PC-3 (cell line): ENCODE data around the gene FAM184A. TPM values are rescaled to one million over a fixed set of nuclear protein-coding genes. Genes with fewer than 3 reads are reported as not detected.

ENCODE experiments used
- ATAC-seq: fragments of 200-7000 bp; cut with Tn5 transposase; 2 replicates; pipeline ENCODE4 v1.9.1; 2020; ENCODE audit warnings: mild to moderate bottlenecking, moderate library complexity
- BruUV-seq: library from RNA; stranded (reverse); fragments of 400-500 nt; replicated peaks from 2 replicates; lab custom pipeline; 2021; lab: Mats Ljungman, UMichigan
- CTCF ChIA-PET: fragments of 300-600 bp; sonication (Branson Sonifier 250); formaldehyde crosslinking; loops from one replicate; lab custom pipeline; 2022; ENCODE audit warnings: antibody characterized with exemption; lab: Charles Lee
- POLR2A ChIA-PET: fragments of 300-600 bp; sonication (Branson Sonifier 250); formaldehyde crosslinking; loops from one replicate; lab custom pipeline; 2022; ENCODE audit warnings: antibody characterized with exemption; ENCODE audit not compliant: unreplicated experiment; lab: Charles Lee
- DNase-seq: peaks from one replicate; pipeline ENCODE4 v3.0.0-alpha.2; 2015
- H2AFZ ChIP-seq: fragments of 300-600 bp; sonication (generic); 2 replicates; pipeline ENCODE4 v1.6.0; 2016; ENCODE audit warnings: antibody characterized with exemption, low read length
- H3F3A ChIP-seq: fragments of 300-600 bp; sonication (generic); one replicate; pipeline ENCODE4 v1.6.0; 2017; ENCODE audit warnings: antibody characterized with exemption, low read length, control low read depth, mild to moderate bottlenecking; ENCODE audit not compliant: unreplicated experiment
- H3K27ac ChIP-seq: fragments of 300-600 bp; sonication (generic); 2 replicates; pipeline ENCODE4 v1.5.1; 2016; ENCODE audit warnings: mild to moderate bottlenecking, low read length
- H3K27me3 ChIP-seq: fragments of 300-600 bp; sonication (generic); 2 replicates; pipeline ENCODE4 v1.6.1; 2016; ENCODE audit warnings: low read length, mixed read lengths
- H3K36me3 ChIP-seq: fragments of 300-600 bp; sonication (generic); 2 replicates; pipeline ENCODE4 v1.6.1; 2016; ENCODE audit warnings: low read depth, mixed run types, low read length, mixed read lengths
- H3K4me1 ChIP-seq: fragments of 300-600 bp; sonication (generic); 2 replicates; pipeline ENCODE4 v1.5.1; 2016; ENCODE audit warnings: low read length; ENCODE audit not compliant: insufficient read depth
- H3K4me2 ChIP-seq: fragments of 300-600 bp; sonication (generic); 2 replicates; pipeline ENCODE4 v1.6.0; 2016; ENCODE audit warnings: low read length
- H3K4me3 ChIP-seq: fragments of 300-600 bp; sonication (generic); 2 replicates; pipeline ENCODE4 v1.5.1; 2016; ENCODE audit warnings: mild to moderate bottlenecking, low read length, mixed read lengths
- H3K79me2 ChIP-seq: fragments of 300-600 bp; sonication (generic); 2 replicates; pipeline ENCODE4 v1.6.1; 2017; ENCODE audit warnings: low read length, mixed read lengths
- H3K9ac ChIP-seq: fragments of 300-600 bp; sonication (generic); 2 replicates; pipeline ENCODE4 v1.6.0; 2016; ENCODE audit warnings: mild to moderate bottlenecking, low read length
- H3K9me2 ChIP-seq: fragments of 300-600 bp; sonication (generic); replicated peaks from 2 replicates; pipeline ENCODE4 v1.6.1; 2016; ENCODE audit warnings: mixed run types, low read length, mixed read lengths
- H3K9me3 ChIP-seq: fragments of 300-600 bp; sonication (generic); 2 replicates; pipeline ENCODE4 v1.6.1; 2016; ENCODE audit warnings: low read length, mixed read lengths
- H4K20me1 ChIP-seq: fragments of 300-600 bp; sonication (generic); 2 replicates; pipeline ENCODE4 v1.6.1; 2016; ENCODE audit warnings: low read length, mixed read lengths
- CTCF ChIP-seq: fragments of 300-600 bp; sonication (generic); conservative IDR thresholded peaks from 2 replicates; pipeline ENCODE4 v1.5.1; 2017; ENCODE audit warnings: antibody characterized with exemption, low read depth, mild to moderate bottlenecking, low read length
- EZH2 ChIP-seq: fragments of 300-600 bp; sonication (generic); IDR thresholded peaks from one replicate; pipeline ENCODE4 v1.6.1; 2017; ENCODE audit warnings: antibody characterized with exemption, mild to moderate bottlenecking, low read length; ENCODE audit not compliant: unreplicated experiment
- EZH2phosphoT487 ChIP-seq: fragments of 300-600 bp; sonication (generic); IDR thresholded peaks from 2 replicates; pipeline ENCODE4 v1.6.1; 2018; ENCODE audit warnings: mild to moderate bottlenecking, antibody characterized with exemption, low read length, borderline replicate concordance
- intact Hi-C: fragments of 100-400 bp; cut with micrococcal nuclease; formaldehyde crosslinking; loops from 2 replicates; pipeline ENCODE4 v1.9.0; 2023
- total RNA-seq: library from RNA; depleted of rRNA; stranded (reverse); fragments of >200 nt; gene quantifications from 2 replicates; pipeline ENCODE4 v1.2.3, GENCODE V29; 2014

The FAM184A gene
- total RNA-seq, 1 experiment from 2014 or later = 4.4 TPM

- no peak overlapping the region for H3K9ac ChIP-seq
- no peak for DNase-seq
- H4K20me1 ChIP-seq = no peaks in the 10 kb centered on the region
- H2AFZ ChIP-seq = no peak overlapping the region
- no peak overlapping the region for H3K4me2 ChIP-seq
- H3K36me3 ChIP-seq = no peaks in the 10 kb centered on the region
- H3F3A ChIP-seq = no peaks in the 10 kb centered on the region
- no peak overlapping the region for H3K4me3 ChIP-seq
- H3K27me3 ChIP-seq = no peaks in the 10 kb centered on the region
- BruUV-seq = no TSS peak
- H3K4me1 ChIP-seq = no peaks in the 10 kb centered on the region
- ChIA-PET POLR2A (no interaction called here), CTCF (no interaction called here)
- intact Hi-C loops = loop anchor here (10.0 kb wide), 1 partner anchor 379 kb away; the partner anchor contains the start of gene MAN1A1
- H3K27ac ChIP-seq = no peak overlapping the region
- no peaks in the 10 kb centered on the region for H3K79me2 ChIP-seq
- H3K9me2 ChIP-seq = no peaks in the 10 kb centered on the region
- TF ChIP-seq EZH2 (no peak), EZH2phosphoT487 (no peak), CTCF (no peak)
- no peak for ATAC-seq
- no peaks in the 10 kb centered on the region for H3K9me3 ChIP-seq
Observed at GRCh38 chr6:118965843-118966370, 112.6 kb downstream of the FAM184A start.

DNA sequence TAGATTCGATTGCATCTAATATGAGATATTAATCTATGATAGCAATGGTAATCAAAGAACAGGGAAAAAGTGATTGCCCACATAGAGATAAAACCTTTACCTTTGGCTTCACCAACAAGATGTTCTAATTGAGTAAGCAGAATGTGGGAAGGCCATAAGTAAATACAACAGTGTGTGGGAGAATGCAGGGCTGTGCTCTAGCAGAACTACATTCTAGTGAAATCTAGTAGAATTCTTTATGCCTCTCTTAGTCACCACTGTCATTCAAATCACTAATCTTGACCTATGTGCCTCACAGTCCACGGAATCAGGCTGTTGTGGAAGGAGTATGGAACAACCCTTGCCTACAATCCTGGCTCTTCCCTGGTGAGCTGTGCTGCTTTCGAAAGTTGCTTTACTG, 113.1 kb downstream of the FAM184A start:
- no peaks in the 10 kb centered on the region for H3K36me3 ChIP-seq

More for the DNA sequence above, 113.1 kb downstream of the FAM184A start:
- Histone ChIP-seq H3F3A (no peaks in the 10 kb centered on the region), H3K9me3 (no peaks in the 10 kb centered on the region), H3K4me1 (no peaks in the 10 kb centered on the region), H3K9ac (no peak overlapping the region), H3K79me2 (no peaks in the 10 kb centered on the region), H3K27ac (no peak overlapping the region), H3K4me2 (no peak overlapping the region), H3K4me3 (no peak overlapping the region), H4K20me1 (no peaks in the 10 kb centered on the region), H3K27me3 (no peaks in the 10 kb centered on the region), H3K9me2 (no peaks in the 10 kb centered on the region), H2AFZ (no peak overlapping the region)
- no peak; the same call in 1 of the 2 replicates for ATAC-seq
- intact Hi-C loops = loop anchor here (10.0 kb wide), 1 partner anchor 379 kb away; the partner anchor contains the start of gene MAN1A1
- ChIA-PET CTCF (no interaction called here), POLR2A (no interaction called here)
- TF ChIP-seq EZH2 = no peak
- TF ChIP-seq CTCF = no peak
- TF ChIP-seq EZH2phosphoT487 = no peak
- BruUV-seq = no TSS peak
- no peak for DNase-seq
